Ramos (cell line): ENCODE data around the gene SOCS7.

Experiments used
- in situ Hi-C: fragments of 300-500 bp; cut with MboI; formaldehyde crosslinking; loops from one replicate; pipeline ENCODE4 v1.14.3; 2022; ENCODE audit warnings: low sequenced_read_pairs; ENCODE audit not compliant: unreplicated experiment

The SOCS7 gene

GRCh38 chr17:38452719-38453118, 101.1 kb downstream of the SOCS7 start:
- in situ Hi-C loops = no loop called here

- in situ Hi-C loops = no loop called here
Measured at GRCh38 chr17:38453951-38454421, 102.3 kb downstream of the SOCS7 start.

GRCh38 chr17:38454532-38454931, 102.9 kb downstream of the SOCS7 start:
- in situ Hi-C loops = no loop called here
